Adrenal gland (tissue), 12 donors: ENCODE measurements around the gene MED22. TPM values are rescaled to one million over a fixed set of nuclear protein-coding genes. Genes with fewer than 3 reads are reported as not detected.

Source experiments
- DNase-seq, 7 donors: peaks; one replicate each; pipeline ENCODE4 v3.0.0-alpha.2; 2019 to 2020
- H3K27ac ChIP-seq, 5 donors: fragments of 200-600 bp; sonication (generic) in 4 of 5; 1 replicate in 3 of 5; 2 replicates in 2 of 5; pipeline versions ENCODE4 v1.5.1 to v1.8.0; 2016 to 2020; ENCODE audit warnings: mild to moderate bottlenecking in 1 of 5
- H3K27me3 ChIP-seq: fragments of 200-600 bp; 2 replicates; pipeline ENCODE4 v1.8.0; 2021
- H3K36me3 ChIP-seq, 2 donors: fragments of 200-600 bp; replicated peaks in 1 of 2; 1 replicate in 1 of 2; 2 replicates in 1 of 2; pipeline versions ENCODE4 v1.5.1 to v1.8.0; 2018 to 2022
- H3K4me1 ChIP-seq, 2 donors: fragments of 200-600 bp; replicated peaks in 1 of 2; 1 replicate in 1 of 2; 2 replicates in 1 of 2; pipeline versions ENCODE4 v1.5.1 to v1.8.0; 2018 to 2021
- H3K4me3 ChIP-seq, 4 donors: fragments of 200-600 bp; sonication (generic) in 3 of 4; one replicate each; pipeline ENCODE4 v1.5.1; 2016 to 2018
- H3K9me3 ChIP-seq, 3 donors: fragments of 200-600 bp; sonication (generic) in 1 of 3; replicated peaks in 1 of 3; 1 replicate in 2 of 3; 2 replicates in 1 of 3; pipeline versions ENCODE4 v1.5.1 to v1.8.0; 2016 to 2021
- CTCF ChIP-seq, 6 experiments: fragments of 450-650 bp in 4 of 6; fragments of 200-600 bp in 2 of 6; sonication (generic) in 1 of 6; IDR thresholded peaks; 1 replicate in 5 of 6; 2 replicates in 1 of 6; pipeline versions ENCODE4 v1.5.1 to v1.8.0; 2016 to 2021; ENCODE audit warnings: antibody characterized with exemption in 6 of 6, mild to moderate bottlenecking in 2 of 6, moderate library complexity in 1 of 6
- POLR2A ChIP-seq, 2 donors: fragments of 450-650 bp; IDR thresholded peaks; one replicate each; pipeline ENCODE4 v1.6.1; 2017; ENCODE audit warnings: antibody characterized with exemption in 2 of 2, mild to moderate bottlenecking in 2 of 2, moderate library complexity in 1 of 2
- WGBS, 4 donors: extraction: QIAGEN DNeasy Blood & Tissue Kit in 2 of 4; methylation state at CpG; one replicate each; pipeline versions ENCODE4 v1.1.5 to v1.1.7; 2013 to 2017; 5-methylcytosine and 5-hydroxymethylcytosine counted together
- intact Hi-C, 2 donors: fragments of 100-400 bp; cut with DNase I; formaldehyde crosslinking; loops; one replicate each; pipeline versions ENCODE4 v1.14.1 to v1.15.0; 2022 to 2023
- polyA plus RNA-seq, 3 donors: library from polyadenylated mRNA; stranded (reverse); fragments of 200-250 nt in 2 of 3; fragments of 350-450 nt in 1 of 3; fragmentation: Illumina TruSeq in 1 of 3; extraction: RNeasy Lipid Tissue Mini Kit (QIAGEN cat#74804) in 1 of 3; gene quantifications; one replicate each; pipeline ENCODE4 v1.2.3, GENCODE V29; 2013 to 2014
- total RNA-seq, 9 donors: library from RNA; depleted of rRNA in 4 of 9; stranded (reverse); fragments of >200 nt in 4 of 9; fragments of 120-200 nt in 1 of 9; fragmentation: NEBNext Ultra II Directional in 1 of 9; extraction: Animal tissue kit (Norgen Biotek cat#: 25700) in 1 of 9; gene quantifications; one replicate each; pipeline versions ENCODE4 v1.1.0 to v1.2.4, GENCODE V29; 2013 to 2023
- donor health status: healthy with polysubstance abuse.
- donor health status: Bipolar disorder and iron deficiency.
- donor health status: DM: yes; HTN: yes; CAD: no.
- donor health status: DM: no; HTN: no; CAD: no.
- donor health status: DM: no; HTN: no; CAD: no.
- donor health status: DM: yes; HTN: yes; CAD: no.

MED22 gene
- total and polyA plus RNA-seq, 12 donors, result 11.4 to 38.0 (median 28.5) TPM

DNA sequence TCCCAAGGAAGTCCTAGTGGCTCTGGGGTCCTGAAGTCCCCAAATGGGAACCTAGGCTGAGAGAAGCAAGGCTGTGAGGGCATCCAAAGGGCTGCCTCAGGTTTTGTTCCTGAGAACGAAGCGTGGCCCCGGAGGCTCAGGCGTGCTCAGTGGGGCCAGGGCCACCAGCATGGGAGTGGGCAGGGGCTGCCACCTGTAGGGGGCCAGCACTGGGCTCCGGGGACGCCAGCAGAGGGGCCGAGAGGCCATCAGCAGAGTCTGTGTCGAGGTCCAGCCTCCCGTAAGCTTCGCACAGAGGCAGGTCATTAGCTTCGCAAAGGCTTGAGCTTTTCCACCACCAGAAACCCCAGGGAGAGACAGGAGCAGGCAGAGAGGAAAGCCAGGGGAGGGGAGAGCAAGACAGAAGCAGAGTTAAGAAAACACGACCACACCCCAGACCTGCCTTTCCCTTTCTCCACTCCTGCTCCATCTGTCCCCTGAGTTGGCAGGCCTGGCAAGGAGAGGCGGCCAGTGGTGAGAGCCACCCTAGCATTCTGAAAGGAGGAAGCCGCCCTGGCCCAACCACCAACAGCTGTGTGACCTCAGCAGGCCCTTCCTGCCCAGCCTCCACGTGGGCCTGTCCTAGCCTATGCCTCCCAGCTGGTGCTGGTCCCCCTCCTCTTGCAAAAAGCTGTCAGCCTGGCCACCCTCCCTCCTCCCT is 6.4 kb downstream of the MED22 start:
- Histone ChIP-seq H3K9me3 (no peaks in the 10 kb centered on the region), H3K36me3 (peaks cover 0 to 56% of the 10 kb centered on the region in 2 donors), H3K27me3 (no peaks in the 10 kb centered on the region), H3K4me1 (peaks cover 18 to 30% of the 10 kb centered on the region in 2 donors), H3K4me3 (no peak overlapping the region), H3K27ac (peak overlapping the region in 4 of 5 donors; percentile 12 to 89 (median 73))
- 85 to 86% (median 86%) methylated on average over 5 to 15 of the region's 15 CpGs for WGBS, 4 donors
- DNase-seq, result peak in 5 of 7 donors; percentile 36 to 60 (median 54)
- TF ChIP-seq CTCF (IDR thresholded peaks at IDR 0.05) (no peak), POLR2A (IDR thresholded peaks at IDR 0.05) (no peak)
- intact Hi-C loops, result no loop called here

GRCh38 chr9:133340916-133341315 is 7.0 kb downstream of the MED22 start:
- intact Hi-C loops, result no loop called here
- TF ChIP-seq CTCF (IDR thresholded peaks at IDR 0.05) (no peak), POLR2A (IDR thresholded peaks at IDR 0.05) (no peak)
- Histone ChIP-seq H3K27me3 (no peaks in the 10 kb centered on the region), H3K4me1 (peaks cover 15 to 28% of the 10 kb centered on the region in 2 donors), H3K9me3 (no peaks in the 10 kb centered on the region), H3K27ac (peak overlapping the region in 4 of 5 donors; percentile 12 to 89 (median 73)), H3K4me3 (no peak overlapping the region), H3K36me3 (peaks cover 0 to 56% of the 10 kb centered on the region in 2 donors)
- DNase-seq, result no peak
- 76 to 90% (median 78%) methylated on average over 6 to 13 of the region's 13 CpGs for WGBS, 4 donors

GRCh38 chr9:133340256-133340655 is 7.7 kb downstream of the MED22 start:
- TF ChIP-seq POLR2A (IDR thresholded peaks at IDR 0.05), result no peak
- intact Hi-C loops, result no loop called here
- H3K27ac ChIP-seq, result peak overlapping the region; percentile 12 to 89 (median 61)
- peaks cover 16 to 28% of the 10 kb centered on the region in 2 donors for H3K4me1 ChIP-seq
- no peak overlapping the region for H3K4me3 ChIP-seq
- H3K27me3 ChIP-seq, result no peaks in the 10 kb centered on the region
- WGBS, 4 donors, result 61 to 76% (median 70%) methylated on average over 2 to 3 of the region's 3 CpGs
- peak in 1 of 7 donors; percentile 20 for DNase-seq
- peaks cover 0 to 51% of the 10 kb centered on the region in 2 donors for H3K36me3 ChIP-seq
- H3K9me3 ChIP-seq, result no peaks in the 10 kb centered on the region

GRCh38 chr9:133339641-133340040 is 8.3 kb downstream of the MED22 start:
- 41 to 52% (median 43%) methylated on average over 5 of the region's 5 CpGs for WGBS, 4 donors

More at GRCh38 chr9:133339641-133340040, 8.3 kb downstream of the MED22 start:
- H3K27ac ChIP-seq, result peak overlapping the region; percentile 12 to 89 (median 61)
- no peak overlapping the region for H3K4me3 ChIP-seq
- H3K27me3 ChIP-seq, result no peaks in the 10 kb centered on the region
- no peaks in the 10 kb centered on the region for H3K9me3 ChIP-seq
- H3K36me3 ChIP-seq, result peaks cover 0 to 45% of the 10 kb centered on the region in 2 donors
- TF ChIP-seq CTCF (IDR thresholded peaks at IDR 0.05) (no peak), POLR2A (IDR thresholded peaks at IDR 0.05) (no peak)
- DNase-seq, result peak in 6 of 7 donors; percentile 64 to 83 (median 78)
- peaks cover 23 to 34% of the 10 kb centered on the region in 2 donors for H3K4me1 ChIP-seq
- intact Hi-C loops, result no loop called here
